GM19240 (cell line): ENCODE results near the gene MOSPD2.

Experiments
- DNase-seq: peaks from one replicate; pipeline ENCODE4 v3.0.0; 2011; ENCODE audit warnings: low spot score; ENCODE audit not compliant: insufficient read length

MOSPD2 gene

DNA sequence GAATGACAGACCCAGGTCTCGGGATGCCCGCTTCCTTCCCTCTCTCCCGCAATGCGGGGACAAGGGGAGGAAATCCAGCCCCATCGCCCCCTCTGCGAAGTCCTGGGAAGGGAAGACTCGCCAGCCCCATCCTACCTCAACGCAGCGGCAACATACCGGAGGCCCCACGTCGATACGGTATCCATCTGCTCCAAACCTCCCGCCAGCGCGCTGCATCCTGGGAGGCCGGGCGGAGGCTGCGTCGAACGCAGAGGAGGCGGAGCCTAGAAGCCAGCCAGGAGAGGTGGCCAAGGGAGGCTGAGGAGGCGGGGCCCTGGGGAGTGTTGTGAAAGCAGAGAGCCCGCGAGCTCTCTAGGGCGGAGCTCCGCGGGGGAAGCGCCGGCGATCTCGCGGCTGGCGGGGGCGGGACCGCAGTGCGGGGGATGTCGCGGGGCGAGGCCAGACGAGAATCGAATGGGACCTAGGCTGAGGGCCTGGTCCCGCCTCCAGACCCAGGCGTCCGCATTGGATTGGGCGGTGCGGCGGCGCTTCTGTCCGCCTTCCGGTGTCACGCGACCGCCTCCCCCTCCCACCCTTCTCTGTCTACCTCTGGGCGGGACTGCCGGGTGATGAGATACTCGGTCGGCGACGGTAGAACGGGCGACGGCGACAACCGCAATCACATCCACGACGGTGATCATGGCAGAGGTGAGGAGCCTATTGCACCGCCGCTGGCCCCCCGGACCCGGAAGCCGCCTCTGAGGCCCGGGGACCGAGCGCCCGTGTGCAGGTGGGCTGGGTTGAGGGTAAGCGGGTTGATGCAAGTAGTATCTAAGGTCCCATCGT is at the start of gene MOSPD2, which contains the start of gene FANCB:
MOSPD2 (plus strand) TSS at position 571 of the 825 bp plus-strand sequence; CDS start at position 679, 108 bp downstream.
FANCB (minus strand) TSS at position 219 of the 825 bp plus-strand sequence. CDS start 7,559 bp downstream, outside the sequence.
- DNase-seq = peak; percentile 45

- no peak for DNase-seq
Measured at GRCh38 chrX:14825851-14826250, 47.4 kb upstream of the MOSPD2 start.

- no peak for DNase-seq
Measured at GRCh38 chrX:14826319-14826718, 46.9 kb upstream of the MOSPD2 start.

- DNase-seq = no peak
Measured at GRCh38 chrX:14829643-14830042, 43.6 kb upstream of the MOSPD2 start.

DNA sequence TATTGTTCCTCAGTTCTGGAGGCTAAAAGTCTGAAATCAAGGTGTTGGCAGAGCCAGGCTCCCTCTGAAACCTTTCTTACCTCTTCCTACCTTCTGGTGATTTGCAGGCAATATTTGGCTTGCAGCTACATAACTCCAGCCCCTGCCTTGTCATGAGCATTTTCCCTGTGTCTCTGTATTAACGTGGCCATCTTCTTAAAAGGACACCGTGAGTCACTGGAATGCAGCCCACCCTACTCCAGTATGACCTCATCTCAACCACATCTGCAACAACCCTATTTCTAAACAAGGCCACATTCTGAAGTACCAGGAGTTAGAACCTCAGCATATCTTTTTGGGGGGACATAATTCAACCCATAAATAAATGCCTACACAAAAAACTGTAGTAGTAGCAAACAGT is 41.1 kb upstream of the MOSPD2 start:
- DNase-seq = no peak

DNA sequence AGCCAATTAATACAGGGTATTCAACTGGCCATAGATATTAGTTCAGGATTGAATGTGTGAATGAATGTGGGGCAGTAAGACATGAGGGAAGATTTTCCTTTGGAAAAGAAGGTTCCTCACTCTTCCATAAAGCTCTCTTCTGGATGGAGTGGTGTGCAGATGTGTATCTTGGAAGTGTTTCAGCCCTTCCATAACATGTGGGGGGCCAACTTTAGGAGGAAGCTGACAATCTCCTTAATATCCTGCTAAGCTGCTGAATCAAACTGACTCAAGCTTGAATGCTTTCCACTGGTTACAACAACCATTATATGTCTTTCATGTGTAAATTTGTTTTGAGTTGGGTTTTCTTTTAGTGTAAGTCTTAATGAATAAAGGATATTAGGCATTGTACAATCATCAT is 40.6 kb upstream of the MOSPD2 start:
- no peak for DNase-seq

DNA sequence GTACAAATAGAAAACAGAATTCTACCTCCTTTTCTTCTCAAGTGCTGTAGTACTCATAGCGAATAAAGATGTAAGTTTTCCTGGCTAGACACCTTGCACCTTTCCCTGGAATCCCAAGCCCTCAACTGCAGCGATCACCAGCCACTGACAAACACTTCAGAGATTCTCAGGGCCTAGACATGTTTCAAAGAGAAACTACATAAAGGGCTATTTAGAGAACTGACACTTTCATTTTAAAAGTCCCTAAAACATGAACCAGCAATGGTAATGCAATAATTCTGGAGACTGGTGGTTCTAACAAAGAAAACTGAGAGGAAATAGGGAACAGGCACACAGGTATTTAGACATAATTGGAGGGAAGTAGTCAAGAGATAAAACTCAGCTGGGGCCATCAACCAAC is 36.1 kb upstream of the MOSPD2 start:
- DNase-seq = no peak

GRCh38 chrX:14843666-14844065 is 29.6 kb upstream of the MOSPD2 start:
- DNase-seq = no peak

- DNase-seq = no peak
Measured at GRCh38 chrX:14851526-14851925, 21.7 kb upstream of the MOSPD2 start.

DNA sequence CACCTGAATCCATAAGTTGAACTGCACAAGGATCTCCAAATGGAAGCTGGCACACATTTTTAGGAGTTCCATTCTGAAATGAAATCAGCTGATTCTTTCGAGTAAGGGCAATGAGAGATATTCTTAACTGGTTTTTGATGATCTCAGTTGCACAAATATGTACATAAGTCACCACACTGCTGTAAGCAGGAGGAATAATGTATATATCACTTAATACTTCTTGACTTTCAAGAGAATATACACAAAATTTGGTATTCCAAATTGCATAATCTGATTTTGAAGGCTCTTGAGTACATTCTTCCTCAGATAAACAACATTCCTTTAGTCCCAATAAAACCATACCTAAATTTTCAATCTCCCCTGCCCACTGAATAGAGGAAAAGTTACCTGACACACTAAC is 8.6 kb upstream of the MOSPD2 start:
- no peak for DNase-seq

GRCh38 chrX:14865201-14865600 is 8.0 kb upstream of the MOSPD2 start:
- no peak for DNase-seq

- DNase-seq = no peak
Measured at GRCh38 chrX:14871767-14872166, 1.5 kb upstream of the MOSPD2 start.

DNA sequence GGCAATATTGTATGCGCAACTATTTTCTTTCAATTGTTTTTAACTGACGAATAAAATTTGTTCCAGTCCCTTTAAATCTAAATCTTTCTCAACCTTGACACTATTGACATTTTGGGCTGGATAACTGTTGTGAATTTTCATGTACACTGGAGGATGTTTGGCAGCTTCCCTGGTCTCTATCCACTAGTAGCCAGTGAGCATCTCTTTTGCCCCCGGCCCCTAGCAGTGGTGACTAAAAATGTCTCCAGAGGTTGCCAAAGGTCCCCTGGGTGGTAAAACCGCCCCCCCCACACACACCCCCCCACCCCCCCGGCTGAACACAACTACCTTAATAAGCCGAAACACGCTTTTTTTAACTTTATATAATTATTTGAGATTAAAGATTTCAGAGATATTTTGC is 866 bp upstream of the MOSPD2 start:
- DNase-seq = no peak

DNA sequence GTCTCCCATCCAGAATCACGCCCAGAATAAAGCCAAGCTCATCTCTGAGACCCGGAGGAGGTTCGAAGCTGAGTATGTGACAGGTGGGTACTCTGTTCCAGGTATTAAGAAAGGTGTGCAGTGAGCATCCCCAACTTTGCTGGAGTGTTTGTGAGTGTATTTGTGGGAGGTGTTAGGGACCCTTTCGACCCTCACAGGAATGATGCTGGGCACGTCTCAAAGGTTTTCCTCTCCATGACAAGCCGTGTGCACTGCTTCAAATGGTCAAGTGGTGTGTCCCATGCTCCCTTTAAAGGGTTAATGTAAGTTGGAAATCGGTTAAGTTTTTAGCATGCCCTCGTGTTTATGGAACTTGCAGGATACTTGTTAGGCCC is 442 bp downstream of the MOSPD2 start:
- no peak for DNase-seq

- DNase-seq = no peak
Measured at GRCh38 chrX:14875624-14876023, 2.4 kb downstream of the MOSPD2 start.

DNA sequence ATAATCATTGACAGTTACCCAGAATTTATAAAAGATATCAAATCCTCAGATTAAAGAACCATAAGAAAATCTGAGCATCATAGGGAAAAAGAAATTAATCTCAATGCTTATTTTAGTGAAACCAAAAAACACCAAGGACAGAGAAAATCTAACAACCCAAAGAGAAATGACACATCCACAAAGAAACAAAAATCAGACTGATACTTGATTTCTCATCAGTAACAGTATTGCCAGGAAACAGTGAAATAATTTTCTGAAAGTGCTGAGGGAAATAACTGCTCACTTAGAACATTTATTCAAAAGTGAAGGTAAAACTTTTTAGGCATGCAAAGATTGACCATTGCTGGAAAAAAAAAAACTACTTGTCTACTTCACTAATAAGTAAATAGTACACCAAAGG is 10.6 kb downstream of the MOSPD2 start:
- no peak for DNase-seq

GRCh38 chrX:14884714-14885113 is 11.5 kb downstream of the MOSPD2 start:
- DNase-seq = no peak

DNA sequence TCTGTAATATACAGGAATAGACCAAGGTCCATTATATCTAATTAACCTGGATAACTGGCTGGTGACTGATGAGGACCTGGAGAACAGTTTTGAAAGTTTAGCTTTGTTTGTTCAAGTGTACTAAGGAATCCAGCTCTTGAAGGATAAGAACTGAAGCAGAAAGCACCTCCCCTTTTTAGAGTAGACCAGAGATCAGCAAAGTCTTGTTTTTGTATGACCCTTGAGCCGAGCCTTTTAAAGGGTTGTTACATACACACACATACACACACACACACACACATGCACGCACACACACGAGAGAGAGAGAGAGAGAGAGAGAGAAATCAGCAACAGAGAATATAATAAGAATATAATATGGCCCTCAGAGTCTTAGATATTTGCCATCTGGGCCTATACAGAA is 13.0 kb downstream of the MOSPD2 start:
- DNase-seq = no peak

DNA sequence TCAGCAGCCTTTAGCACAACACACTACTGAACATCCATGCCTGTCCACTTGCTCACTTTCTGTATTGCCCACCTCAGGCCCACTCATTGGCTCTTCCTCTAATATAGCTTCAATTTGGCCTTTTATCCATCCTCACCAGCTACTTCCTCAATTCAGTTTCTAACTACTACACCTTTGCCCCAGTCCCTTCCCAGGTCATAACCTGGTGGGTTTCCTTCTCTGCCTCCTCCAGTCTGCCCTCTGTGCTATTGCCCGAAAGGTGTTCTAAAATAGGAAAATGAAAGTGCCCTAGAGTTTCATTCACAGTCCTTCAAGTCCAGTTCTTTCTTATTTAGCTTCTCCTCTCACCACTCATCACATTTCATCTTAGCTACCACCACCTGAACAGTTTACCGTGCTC is 23.1 kb downstream of the MOSPD2 start:
- DNase-seq = no peak

DNA sequence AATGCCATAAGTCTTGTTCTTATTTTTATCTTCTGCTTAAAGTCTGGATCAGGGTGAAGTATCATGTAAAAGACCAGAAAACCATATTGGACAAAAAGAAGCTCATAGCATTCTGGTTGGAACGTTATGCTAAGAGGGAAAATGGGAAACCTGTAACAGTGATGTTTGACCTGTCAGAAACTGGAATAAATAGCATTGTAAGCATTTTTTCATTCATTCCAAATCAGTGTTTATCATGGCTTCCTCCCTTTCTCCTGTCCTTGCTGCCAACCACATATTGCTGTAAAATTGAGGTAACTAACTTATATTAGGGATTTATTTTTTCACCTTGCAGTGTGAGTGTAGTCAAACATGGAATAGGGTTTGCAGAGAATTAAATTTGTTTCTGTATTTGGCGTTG is 23.8 kb downstream of the MOSPD2 start:
- DNase-seq = no peak

DNA sequence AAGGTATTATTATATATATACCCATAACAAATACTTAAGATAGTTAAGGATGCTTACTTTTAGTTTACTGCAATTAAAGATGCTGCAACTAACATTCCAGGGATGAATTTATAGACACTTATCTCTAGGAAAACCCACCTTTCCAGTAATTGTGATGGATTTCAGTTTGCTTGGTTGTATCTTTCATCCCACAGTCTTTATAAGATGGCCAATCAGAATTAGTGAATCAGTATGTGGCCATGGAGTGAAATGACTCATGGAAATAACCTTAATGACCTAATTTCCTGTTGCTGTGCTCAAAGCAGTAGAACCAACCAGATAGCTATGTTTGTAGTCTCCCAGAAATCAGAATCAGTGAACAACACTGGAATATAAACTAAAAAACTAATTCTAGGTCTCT is 26.4 kb downstream of the MOSPD2 start:
- DNase-seq = no peak

DNA sequence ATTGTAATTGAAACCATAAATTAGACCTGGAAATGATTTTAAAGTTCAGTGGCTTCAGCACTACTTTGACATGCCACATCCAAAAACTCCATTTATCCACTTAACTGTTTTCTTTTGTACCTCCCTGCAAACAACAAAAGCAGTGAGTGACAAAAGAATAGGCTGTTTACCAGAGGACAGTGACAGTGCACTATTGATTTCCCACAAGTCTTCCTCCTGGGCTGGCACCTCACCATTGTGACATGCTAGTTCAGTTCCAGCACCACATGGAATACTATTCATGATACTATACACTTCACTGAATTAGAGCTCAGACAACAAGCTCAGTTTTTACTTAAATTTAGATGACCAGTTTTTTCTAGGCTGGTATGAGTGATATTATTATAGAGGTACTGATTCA is 29.3 kb downstream of the MOSPD2 start:
- no peak for DNase-seq

GRCh38 chrX:14903891-14904290 is 30.7 kb downstream of the MOSPD2 start:
- no peak for DNase-seq
